Stimulated activated CD8-positive, alpha-beta memory T cell treated with anti-CD3 and anti-CD28 coated beads, Interleukin-2, amount 100 ng/mL, for 48 hours (primary cell): ENCODE data around the gene LTBP4.
"Not testable (repeated sequence)": the region's sequence is repeated elsewhere in the genome, so short reads cannot be mapped to it uniquely, and the experiment has no call there.

ENCODE experiments used
- DNase-seq, 2 donors: peaks; one replicate each; pipeline ENCODE4 v3.0.0-alpha.2; 2020; ENCODE audit warnings: low read depth in 2 of 2

The LTBP4 gene

DNA sequence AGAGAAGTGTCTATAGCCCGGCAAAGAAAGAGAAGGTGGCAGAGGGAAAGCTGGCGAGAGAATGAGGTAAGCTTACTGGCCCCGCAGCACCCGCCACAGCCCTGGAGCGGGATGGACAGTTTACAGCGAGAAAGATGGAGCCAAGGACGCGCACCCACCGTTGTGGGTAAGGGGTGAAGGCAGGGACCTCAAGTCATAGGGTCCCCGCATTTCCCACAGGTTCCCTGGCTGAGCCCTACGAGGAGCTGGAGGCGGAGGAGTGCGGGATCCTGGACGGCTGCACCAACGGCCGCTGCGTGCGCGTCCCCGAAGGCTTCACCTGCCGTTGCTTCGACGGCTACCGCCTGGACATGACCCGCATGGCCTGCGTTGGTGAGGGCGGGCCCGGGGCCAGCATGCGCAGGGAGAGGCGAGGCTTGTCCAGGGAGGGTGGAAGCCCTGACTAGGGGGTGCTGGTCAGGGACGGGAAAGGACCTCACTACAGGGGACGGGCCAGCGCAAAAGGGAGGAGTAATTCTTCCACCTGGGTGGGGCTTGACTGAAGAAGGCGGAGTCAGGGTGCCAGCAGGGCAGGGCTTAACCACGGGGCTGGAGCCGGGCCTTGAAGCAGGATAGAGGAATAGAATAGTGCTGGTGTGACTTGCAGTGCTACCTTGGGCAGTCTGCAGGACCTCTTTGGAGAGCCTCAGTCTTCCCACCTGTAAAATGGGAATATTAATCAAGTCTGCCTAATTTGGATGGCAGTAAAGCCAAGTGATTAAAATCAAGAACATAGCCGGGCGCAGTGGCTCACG, 26.5 kb downstream of the LTBP4 start:
- no peak for DNase-seq

DNA sequence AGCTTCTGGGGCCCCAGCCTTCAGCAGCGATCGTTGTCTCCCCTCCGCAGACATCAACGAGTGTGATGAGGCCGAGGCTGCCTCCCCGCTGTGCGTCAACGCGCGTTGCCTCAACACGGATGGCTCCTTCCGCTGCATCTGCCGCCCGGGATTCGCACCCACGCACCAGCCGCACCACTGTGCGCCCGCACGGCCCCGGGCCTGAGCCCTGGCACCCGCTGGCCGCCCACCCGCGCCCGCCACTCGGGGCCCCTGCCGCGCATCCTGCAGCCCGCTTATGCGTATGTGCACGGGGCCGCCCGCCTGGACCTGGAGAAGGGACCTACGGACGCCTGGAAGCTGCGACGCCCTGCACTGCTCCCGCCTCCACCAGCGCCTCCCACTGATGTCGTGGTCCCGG, 28.2 kb downstream of the LTBP4 start:
- no peak for DNase-seq

DNA sequence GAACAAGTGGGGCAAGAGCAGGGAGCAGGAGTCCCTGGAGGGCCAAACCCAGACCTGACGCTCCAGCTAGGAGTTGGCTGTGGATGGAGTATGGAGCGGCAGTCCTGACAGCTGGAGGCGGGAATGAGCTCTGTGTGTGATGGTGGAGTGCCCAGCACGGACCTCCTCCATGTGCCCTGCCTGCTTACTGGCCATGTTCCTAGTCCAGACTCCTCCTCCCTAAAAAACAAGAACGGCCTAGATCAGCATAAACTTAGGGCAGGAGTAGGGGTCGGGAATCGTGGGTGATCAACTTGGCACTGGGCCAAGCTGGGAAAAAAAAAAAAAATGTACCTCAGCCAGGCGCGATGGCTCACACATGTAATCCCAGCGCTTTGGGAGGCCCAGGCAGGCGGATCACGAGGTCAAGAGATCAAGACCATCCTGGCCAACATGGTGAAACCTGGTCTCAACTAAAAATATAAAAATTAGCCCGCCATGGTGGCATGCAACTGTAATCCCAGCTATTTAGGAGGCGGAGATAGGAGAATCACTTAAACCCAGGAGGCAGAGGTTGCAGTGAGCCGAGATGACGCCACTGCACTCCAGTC, 29.5 kb downstream of the LTBP4 start:
- DNase-seq = no peak

DNA sequence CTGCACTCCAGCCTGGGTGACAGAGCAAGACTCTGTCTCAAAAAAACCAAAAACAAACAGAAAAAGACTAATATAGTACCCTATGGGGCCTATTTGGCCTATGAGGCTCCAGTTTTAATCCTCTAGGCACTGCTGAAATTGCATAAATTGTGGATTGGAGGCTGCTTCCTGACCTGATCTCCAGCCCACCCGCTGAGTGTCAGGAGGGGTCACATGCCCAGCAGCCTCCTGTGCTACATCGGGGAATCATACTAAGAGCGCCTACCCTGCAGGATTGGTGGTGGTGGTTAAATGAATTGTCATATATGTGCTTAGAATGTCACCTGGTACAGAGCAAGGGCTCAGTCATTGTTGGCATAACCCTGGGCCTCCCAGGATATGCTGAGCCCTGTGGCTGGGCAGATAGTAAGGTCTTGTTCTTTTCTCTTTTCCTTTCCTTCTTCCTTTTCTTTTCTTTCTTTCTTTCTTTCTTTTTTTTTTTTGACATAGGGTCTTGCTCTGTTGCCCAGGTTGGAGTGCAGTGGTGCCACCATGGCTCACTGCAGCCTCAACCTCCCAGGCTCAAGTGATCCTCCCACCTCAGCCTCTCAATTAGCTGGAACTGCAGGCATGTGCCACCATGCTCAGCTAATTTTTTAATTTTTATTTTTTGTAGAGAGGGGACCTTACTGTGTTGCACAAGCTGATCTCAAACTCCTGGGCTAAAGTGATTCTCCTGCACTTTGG, 31.3 kb downstream of the LTBP4 start:
- no peak for DNase-seq

DNA sequence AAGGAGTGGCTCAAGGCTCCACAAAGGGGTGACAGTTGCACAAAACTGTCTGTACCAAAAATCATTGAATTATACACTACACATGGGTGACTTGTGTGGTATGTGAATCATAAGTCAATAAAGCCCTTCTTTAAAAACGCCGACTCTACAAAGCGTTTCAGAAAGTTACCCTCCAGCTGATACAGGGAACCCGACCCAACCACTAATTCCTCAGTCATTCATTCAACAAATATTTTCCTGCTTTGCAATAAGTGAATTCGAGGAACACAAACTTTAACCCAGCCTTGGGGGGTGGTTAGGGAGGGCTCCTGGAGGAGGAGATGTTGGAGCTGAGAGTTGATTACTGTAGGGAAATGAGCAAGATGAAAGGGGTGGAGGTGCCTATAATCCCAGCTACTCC, 32.0 kb downstream of the LTBP4 start:
- no peak for DNase-seq

DNA sequence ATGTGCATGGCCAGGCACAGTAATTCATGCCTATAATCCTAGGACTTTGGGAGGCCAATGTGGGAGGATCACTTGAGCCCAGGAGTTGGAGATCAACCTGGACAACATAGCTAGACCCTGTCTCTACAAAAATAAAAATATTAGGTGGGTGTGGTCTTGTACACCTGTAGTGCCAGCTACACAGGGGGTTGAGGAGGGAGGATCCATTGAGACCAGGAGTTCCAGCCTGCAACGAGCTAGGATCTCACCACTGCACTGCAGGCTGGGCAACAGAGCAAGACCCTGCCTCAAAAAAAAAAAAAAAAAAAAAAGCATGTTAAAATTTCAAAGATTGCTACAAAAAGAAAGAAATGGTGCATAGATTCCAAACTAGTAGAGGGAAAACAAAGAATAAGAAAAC, 37.2 kb downstream of the LTBP4 start:
- DNase-seq = no peak

DNA sequence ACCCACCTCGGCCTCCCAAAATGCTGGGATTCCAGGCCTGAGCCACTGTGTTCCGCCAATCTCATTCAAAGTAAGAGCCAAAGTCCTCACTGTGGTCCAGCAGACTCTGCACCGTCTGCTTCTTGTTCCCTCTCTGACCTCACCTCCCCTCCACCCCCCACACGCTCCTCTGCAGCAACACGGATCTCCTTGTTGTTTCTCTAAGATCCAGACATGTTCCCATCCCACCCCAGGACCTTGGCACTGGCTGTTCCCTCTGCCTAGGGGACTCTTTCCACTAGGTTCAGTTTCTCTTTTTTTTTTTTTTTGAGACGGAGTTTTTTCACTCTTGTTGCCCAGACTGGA, 38.4 kb downstream of the LTBP4 start:
- no peak for DNase-seq

DNA sequence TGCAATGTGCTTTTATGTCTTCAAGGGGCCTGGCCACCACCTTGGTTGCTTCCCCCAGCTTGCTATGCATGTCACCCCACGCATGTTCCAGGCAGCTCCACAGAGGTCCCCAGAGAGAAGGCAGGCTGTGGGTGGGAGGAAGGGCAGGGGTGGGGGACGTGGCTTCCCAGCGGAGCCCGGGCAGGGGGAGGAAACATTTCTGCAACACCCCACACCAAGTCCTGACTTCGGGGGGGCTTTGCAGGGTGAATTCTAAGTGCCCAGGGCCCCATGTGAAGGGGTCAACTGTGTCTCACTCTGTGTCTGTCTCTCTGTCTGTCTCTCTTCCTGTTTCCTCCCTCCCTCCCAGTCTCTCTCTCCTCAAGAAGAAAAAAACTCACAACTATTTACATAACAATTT, 39.6 kb downstream of the LTBP4 start:
- DNase-seq = no peak

DNA sequence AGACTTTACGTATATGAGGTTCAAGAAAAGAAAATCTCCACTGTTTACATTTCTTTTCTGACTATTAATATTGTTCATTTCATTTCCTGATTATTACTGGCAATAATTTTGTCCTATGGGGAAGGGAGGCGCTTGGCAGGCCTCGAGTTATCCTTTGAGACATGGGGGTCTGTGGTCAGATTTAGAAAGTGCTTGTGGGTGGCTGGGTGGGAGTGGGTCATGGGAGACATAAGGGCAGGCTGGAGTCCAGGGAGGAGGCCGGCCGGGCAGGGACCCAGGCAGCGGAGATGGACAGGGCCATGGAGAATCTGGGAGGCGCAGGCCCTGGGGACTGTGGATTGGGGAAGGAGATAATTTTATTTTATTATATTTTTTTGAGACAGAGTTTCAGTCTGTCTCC, 40.1 kb downstream of the LTBP4 start:
- DNase-seq = no peak

DNA sequence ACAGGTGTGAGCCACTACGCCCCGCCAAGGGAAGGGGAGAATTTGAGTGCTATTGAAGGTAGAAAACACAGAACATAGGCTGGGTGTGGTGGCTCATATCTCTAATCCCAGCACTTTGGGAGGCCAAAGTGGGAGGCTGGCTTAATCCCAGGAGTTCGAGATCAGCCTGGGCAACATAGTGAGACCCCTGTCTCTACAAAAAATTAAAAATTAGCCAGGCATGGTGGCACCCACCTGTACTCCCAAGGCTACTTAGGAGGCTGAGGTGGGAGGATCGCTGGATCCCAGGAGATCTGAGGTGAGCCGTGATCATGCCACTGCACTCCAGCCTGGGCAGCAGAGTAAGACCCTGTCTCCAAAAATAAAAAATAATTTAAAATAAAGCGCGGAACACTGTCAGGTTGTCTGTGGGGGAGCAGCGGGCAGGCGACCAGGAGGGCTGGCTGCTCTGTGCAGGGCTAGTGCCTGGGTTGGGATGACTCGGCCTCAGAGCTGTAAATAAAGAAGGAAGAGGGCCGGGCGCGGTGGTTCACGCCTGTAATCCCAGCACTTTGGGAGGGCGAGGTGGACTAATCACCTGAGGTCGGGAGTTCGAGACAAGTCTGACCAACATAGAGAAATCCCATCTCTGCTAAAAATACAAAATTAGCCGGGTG, 41.0 kb downstream of the LTBP4 start:
- no peak for DNase-seq

DNA sequence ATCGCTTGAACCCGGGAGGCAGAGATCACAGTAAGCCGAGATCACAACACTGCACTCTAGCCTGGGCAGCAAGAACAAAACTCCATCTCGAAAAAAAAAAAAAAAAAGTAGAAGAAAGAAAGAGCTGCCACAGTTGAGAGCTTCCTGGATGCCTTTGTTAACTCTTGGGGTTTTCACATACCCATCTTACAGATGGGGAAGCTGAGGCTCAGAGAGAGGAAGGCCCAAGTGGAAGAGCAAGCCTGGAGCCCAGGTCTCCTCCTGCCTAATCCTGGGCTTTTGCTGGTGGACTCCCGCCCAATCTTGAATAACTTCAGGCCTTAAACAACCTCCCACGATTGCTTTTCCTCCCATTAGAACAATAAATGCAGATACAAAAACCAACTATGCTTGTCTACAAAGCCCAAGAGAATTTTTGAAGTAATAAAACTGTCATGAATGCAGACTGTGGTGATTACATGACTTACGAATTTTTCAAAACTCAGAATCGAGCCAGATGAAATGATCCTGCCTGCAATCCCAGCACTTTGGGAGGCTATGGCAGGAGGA, 41.7 kb downstream of the LTBP4 start:
- no peak for DNase-seq

DNA sequence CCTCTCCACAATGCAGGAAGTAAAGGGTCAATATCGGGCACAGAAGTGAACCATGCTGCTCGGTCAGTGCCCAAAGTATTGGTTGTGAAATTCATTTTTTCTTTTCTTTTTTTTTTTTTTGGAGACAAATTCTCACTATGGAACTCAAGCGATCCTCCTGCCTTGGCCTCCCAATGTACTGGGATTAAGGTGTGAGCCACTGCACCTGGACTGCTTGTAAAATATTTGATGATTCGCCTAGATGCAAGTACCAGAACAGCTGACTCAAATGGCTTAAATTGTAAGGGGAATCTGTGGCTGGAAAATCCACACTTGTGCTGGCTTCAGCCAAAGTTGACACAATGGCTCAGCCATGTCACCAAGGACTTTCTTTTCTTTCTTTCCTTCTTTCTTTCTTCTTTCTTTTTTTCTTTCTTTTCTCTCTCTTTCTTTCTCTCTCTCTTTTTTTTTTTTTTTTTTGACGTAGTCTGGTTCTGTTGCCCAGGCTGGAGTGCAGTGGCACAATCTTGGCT, 45.6 kb downstream of the LTBP4 start:
- no peak for DNase-seq

DNA sequence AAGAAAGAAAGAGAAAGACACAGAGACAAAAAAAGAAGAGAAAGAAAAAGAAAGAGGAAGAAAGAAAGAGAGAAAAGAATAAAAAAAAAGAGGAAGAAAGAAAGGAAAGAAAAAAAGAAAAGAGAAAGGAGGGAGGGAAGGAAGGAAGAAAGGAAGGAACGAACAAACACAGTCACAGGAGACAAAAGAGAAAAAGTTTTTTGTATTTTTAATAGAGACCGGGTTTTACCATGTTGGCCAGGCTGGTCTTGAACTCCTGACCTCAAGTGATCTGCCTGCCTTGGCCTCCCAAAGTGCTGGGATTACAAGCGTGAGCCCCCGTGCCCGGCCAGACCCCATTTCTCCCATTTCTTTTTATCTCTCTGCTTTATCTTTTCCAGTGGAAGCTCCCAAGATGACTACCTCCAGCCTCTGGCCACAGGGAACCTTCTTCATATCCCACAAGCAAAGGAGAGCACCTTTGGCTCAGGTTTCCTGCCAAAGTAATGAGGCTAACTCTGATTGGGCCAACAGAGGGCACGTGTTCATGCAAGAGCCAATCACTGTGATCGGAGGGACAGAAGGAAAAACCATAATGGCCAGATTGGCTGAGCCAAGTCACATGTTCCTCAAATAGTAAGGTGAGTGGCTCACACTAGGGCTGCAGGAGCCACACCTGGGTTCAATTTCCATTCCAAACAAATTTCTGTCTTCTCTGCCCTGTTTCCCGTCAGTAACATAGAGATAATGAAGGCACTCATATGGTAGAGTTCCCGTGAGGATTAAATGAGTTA, 48.9 kb downstream of the LTBP4 start:
- DNase-seq = not testable (repeated sequence)

DNA sequence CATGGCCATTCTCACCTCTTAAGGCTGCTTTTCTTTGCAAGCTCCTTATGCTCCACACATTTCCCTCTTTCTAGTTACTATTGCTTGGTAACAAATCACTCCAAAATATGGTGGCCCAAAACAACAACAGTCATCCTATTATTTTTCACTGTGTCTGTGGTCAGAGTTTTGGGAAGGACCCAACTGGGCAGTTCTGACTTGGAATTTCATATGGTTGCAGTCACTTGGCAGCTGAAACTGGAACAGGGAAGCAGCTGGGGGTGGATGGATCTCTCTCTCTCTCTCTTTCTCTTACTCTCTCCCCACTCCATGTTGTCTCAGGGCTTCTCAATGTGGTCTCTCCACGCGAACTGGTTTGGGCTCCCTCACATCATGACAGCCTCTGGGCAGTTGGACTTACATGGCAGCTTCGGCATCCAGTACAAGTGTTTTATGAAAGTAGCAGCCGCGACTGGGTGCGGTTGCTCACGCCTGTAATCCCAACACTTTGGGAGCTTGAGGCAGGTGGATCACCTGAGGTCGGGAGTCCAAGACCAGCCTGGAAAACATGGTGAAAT, 49.7 kb downstream of the LTBP4 start:
- DNase-seq = no peak

DNA sequence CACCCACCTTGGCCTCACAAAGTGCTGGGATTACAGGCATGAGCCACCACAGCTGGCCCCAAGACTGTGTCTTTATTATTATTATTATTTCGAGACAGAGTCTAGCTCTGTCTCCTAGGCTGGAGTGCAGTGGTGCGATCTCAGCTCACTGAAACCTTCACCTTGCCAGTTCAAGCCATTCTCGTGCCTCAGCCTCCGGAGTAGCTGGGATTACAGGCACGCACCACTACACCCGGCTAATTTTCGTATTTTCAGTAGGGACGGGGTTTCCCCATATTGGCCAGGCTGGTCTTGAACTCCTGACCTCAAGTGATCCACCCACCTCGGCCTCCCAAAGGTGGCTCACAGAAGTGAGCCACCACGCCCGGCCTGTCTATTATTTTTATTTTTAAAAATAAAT, 51.1 kb downstream of the LTBP4 start:
- DNase-seq = not testable (repeated sequence)

DNA sequence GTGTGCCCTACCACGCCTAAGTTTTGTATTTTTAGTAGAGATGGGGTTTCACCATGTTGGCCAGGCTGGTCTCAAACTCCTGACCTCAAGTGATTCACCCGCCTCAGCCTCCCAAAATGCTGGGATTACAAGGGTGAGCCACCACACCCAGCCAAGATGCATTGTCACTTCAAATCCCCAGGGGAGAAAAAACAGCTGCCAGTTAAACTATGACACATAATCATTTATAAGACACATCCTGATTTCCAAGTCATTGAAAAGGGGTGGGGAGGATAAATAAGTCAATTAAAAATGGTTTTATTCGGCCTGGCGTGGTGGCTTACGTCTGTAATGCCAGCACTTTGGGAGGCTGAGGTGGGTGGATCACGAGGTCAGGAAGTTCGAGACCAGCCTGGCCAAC, 54.5 kb downstream of the LTBP4 start:
- DNase-seq = not testable (repeated sequence)

DNA sequence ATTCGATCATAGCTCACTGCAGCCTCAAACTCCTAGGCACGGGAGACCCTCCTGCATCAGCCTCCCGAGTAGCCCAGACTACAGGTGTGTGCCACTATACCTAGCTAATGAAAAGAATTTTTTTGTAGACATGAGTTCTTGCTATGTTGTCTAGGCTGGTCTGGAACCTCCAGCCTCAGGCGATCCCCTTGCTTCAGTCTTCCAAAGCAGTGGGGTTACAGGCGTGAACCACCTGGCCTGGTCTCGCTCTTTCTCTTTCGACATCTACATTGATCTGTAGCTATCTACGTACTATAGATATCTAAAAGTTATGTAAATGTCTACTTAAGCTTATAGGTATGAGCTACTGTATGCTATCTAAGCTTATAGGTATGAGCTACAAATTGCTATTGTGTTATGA, 56.9 kb downstream of the LTBP4 start:
- no peak for DNase-seq

DNA sequence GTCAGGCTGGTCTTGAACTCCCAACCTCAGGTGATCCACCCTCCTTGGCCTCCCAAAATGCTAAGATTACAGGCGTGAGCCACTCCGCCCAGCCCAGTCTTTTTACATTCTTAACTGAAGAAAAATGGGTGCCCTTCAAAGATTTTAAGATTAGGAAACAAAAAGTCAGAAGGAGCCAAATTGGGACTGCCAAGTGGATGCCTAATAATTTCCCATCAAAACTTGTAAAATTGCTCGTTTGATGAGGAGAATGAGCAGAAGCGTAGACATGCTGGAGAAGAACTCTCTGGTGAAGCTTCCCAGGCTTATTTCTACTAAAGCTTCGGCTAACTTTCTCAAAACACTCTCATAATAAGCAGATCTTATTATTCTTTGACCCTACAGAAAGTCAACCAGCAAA, 57.9 kb downstream of the LTBP4 start:
- no peak for DNase-seq

DNA sequence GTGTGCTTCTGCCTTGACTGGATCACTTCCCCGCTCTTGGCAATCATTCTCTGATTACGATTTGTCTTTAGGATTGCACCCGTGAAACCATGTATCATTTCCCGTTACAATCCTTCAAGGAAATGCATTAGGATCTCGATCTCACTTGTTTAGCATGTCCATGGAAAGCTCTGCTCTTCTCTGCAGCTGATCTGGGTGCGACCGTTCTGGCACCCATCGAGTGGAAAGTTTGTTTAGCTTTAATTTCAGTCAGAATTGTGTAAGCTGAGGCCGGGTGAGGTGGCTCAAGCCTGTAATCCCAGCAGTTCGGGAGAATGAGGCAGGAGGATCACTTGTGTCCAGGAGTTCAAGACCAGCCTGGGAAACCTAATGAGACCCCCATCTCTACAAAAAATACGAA, 58.4 kb downstream of the LTBP4 start:
- DNase-seq = no peak

DNA sequence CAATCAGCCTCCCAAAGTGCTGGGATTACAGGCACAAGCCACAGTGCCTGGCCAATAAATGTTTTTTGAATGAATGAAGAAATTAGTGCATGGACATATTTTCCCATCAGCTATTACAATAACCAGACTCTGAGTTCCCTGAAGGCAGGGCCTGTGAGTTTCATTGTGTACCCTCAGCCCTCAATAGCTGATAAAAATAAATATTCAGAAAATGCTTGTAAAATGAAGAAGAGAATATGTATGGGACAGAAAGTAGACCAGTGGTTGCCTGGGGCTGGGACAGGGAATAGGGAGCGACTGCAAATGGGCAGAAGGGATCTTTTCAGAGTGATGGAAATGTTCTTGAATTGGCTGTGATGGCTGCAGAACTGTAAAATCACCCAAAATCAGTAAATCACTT, 60.4 kb downstream of the LTBP4 start:
- DNase-seq = no peak
